NCI-H345 (cell line): ENCODE measurements around the gene ALG1L2.
"Not testable (repeated sequence)": the region's sequence is repeated elsewhere in the genome, so short reads cannot be mapped to it uniquely, and the experiment has no call there.

Experiments
- DNase-seq: peaks from one replicate; lab custom pipeline; 2025; lab: John Stamatoyannopoulos, UW

ALG1L2 gene

GRCh38 chr3:130081351-130081881 lies at the start of gene ALG1L2:
Gene ALG1L2 (plus strand): TSS chr3:130081831. CDS start chr3:130082017, 186 bp downstream.
- DNase-seq: no peak

GRCh38 chr3:130037126-130037815 lies 44.4 kb upstream of the ALG1L2 start:
- not testable (repeated sequence) for DNase-seq

GRCh38 chr3:130042736-130043135 lies 38.9 kb upstream of the ALG1L2 start:
- DNase-seq: not testable (repeated sequence)

GRCh38 chr3:130043658-130044057 lies 38.0 kb upstream of the ALG1L2 start:
- DNase-seq: not testable (repeated sequence)

GRCh38 chr3:130044370-130044769 lies 37.3 kb upstream of the ALG1L2 start:
- DNase-seq: no peak

- no peak for DNase-seq
Measured at GRCh38 chr3:130048726-130049125, 32.9 kb upstream of the ALG1L2 start.

GRCh38 chr3:130052366-130052765 lies 29.3 kb upstream of the ALG1L2 start:
- not testable (repeated sequence) for DNase-seq

- not testable (repeated sequence) for DNase-seq
Measured at GRCh38 chr3:130052965-130053364, 28.7 kb upstream of the ALG1L2 start.

GRCh38 chr3:130057536-130058266 lies 23.9 kb upstream of the ALG1L2 start:
- not testable (repeated sequence) for DNase-seq

GRCh38 chr3:130058267-130058657 lies 23.4 kb upstream of the ALG1L2 start:
- DNase-seq: not testable (repeated sequence)

GRCh38 chr3:130058716-130059115 lies 22.9 kb upstream of the ALG1L2 start:
- DNase-seq: not testable (repeated sequence)

GRCh38 chr3:130059162-130059561 lies 22.5 kb upstream of the ALG1L2 start:
- DNase-seq: not testable (repeated sequence)

- DNase-seq: no peak
Measured at GRCh38 chr3:130073582-130073981, 8.0 kb upstream of the ALG1L2 start.

GRCh38 chr3:130077636-130078035 lies 4.0 kb upstream of the ALG1L2 start:
- DNase-seq: no peak

GRCh38 chr3:130083363-130084090 lies 1.9 kb downstream of the ALG1L2 start:
- not testable (repeated sequence) for DNase-seq

- DNase-seq: no peak
Measured at GRCh38 chr3:130084436-130084980, 2.9 kb downstream of the ALG1L2 start.

- no peak for DNase-seq
Measured at GRCh38 chr3:130085881-130086280, 4.2 kb downstream of the ALG1L2 start.

- not testable (repeated sequence) for DNase-seq
Measured at GRCh38 chr3:130086628-130087027, 5.0 kb downstream of the ALG1L2 start.

GRCh38 chr3:130088061-130088460 lies 6.4 kb downstream of the ALG1L2 start:
- DNase-seq: no peak

GRCh38 chr3:130090681-130091080 lies 9.1 kb downstream of the ALG1L2 start:
- not testable (repeated sequence) for DNase-seq

- DNase-seq: no peak
Measured at GRCh38 chr3:130091958-130092357, 10.3 kb downstream of the ALG1L2 start.
